ENCODE data around the gene MYADML2.

Gene MYADML2

DNA sequence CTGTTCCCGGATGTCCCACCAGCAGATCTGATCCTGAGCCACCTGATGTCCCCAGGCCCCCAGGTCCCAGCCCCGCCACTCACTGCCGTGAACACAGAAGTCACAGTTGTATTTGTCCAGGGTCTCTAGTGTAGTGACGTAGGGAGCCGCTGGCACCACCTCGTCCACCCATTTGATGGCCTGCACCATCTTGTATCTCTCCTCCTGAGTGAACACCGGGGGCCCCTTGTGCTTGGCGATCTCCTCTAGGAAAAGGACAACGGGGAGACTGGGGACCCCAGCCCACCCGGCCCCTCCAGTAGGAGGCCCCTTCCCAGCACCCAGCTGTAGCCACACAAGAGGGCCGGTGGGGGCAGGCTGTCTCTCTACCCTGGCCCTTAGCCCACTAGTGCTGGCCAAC, 38.2 kb downstream of the MYADML2 start:
- no peak for DNase-seq

GRCh38 chr17:81907219-81908145, 39.6 kb downstream of the MYADML2 start:
- no peak for DNase-seq

- DNase-seq: no peak
Measured at GRCh38 chr17:81906476-81907218, 40.4 kb downstream of the MYADML2 start.

- no peak for DNase-seq
Measured at GRCh38 chr17:81905993-81906392, 41.0 kb downstream of the MYADML2 start.

GRCh38 chr17:81905424-81905875, 41.6 kb downstream of the MYADML2 start:
- DNase-seq: no peak

- no peak for DNase-seq
Measured at GRCh38 chr17:81904600-81905423, 42.2 kb downstream of the MYADML2 start.

DNA sequence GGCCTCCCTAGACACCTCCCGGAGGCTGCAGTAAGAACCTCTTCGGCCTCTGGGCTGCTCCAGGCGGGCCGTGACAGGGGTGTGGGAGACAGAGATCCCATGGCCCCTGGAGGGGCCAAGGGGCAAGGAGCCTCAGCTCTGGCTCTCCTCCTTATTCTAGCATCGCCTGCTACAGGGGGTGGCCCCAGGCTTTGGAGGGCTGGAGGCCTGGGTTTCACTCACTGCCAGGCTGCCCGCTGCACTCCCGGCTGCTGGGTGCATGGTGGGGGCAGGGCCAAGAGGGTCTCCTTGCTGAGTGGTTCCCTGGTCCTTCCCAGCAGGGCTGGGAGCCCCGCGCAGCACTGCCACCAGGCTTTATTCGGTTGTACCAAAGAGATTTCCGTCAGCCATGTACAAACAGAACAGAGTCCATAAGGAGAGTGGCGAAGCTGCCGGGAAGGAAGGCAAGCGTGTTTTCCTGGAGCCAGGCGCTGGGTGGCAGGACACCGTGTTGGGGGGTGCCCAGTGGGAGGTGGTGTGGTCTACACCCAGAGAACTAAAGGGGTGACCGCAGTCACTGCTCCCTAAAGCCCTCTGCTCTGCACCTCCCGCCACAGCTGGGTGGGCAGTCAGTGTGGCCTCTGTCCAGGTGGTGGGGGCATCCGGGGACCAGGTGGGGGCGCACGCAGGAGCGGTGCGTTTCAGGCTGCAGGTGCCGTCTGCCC, 43.0 kb downstream of the MYADML2 start:
- DNase-seq: no peak

DNA sequence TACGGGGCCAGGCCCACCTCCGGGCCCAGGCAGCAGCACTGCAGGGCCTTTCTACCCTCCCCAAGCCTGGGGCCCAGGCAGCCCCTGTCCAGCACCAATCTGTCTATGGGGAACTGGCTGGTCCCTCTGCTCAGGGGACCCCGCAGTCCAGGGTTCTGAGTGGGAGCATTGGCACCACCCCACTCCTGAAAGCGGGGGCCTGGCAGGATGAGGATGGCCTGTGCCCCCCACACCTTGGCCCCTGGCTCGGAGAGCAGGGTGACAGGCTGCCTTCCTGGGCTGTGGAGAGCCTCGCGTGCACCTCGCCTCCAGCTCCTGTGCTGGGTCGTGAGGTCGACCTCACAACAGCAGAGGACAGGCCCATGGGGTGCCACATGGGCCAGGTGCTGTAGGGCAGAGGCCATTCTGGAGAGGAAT, 43.6 kb downstream of the MYADML2 start:
- DNase-seq: no peak

DNA sequence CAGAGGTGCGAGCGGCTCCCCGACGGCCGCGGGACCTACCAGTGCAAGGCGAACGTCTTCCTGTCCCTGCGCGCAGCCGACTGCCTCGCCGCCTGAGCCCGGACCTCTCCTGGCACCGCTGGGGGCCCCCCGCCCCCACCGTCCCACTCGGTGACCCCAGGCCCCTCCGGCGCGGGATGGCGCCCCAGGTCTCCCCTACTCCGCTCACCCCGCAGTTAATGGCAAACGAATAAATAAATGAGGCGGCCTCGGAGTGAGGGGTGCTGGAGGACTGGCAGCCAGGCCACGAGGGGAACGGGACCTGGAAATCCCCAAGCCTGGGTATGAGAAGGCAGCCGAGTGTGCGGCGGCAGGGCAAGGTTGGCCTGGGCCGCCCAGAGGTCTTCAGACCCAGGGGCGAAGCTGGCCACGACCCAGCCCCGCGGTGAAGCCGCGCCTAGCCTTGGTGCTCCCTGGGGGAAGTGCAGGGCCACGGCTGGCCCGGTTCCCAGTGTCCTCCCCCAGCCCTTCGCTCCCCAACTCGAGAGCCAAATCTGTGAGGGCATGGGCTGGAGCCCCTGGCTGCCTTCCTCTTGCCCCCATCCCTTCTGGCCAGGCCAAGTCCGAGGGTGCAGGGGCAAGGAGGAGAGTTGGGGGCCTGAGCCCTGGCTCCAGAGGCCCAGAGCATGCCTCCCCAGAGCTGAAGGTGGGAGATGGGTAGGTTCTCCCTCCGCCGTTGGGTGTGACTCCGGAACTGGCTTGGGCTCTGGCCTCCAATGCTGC, 44.2 kb downstream of the MYADML2 start:
- DNase-seq: no peak

- DNase-seq: no peak
Measured at GRCh38 chr17:81902023-81902652, 44.9 kb downstream of the MYADML2 start, which contains the start of gene NPB. Gene NPB (plus strand): TSS chr17:81902238. CDS start chr17:81902278, 40 bp downstream.

- no peak for DNase-seq
Measured at GRCh38 chr17:81901167-81902022, 45.6 kb downstream of the MYADML2 start.

DNA sequence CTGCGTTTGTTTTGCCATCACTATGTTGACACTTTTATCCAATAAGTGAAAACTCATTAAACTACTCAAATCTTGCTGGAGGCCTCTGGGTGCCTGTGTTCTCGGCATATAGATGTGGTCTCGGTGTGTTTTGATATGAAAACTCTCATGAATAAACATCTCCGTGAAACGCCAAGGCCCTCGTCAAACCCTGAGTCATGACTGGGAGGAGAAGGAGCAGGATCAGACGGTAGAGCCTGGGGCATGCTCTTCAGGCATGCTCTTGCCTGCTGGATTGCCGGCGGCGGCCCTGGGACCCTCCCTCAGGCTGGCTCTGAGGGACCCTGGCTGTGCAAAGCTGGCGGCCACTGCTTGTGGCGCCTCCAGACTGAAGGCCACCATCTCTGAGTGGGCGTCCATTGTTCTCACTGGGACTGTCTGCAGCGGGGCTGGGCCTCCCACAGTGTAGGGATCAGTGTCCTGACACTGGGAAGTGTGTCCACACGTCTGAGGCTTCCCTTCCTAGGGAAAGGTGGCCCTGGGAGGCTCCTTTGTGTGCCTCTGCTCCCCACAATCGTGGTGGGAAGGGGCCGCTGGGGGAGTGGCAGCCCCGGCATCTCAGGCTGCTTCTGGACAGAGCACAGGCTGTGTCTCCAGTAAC, 46.7 kb downstream of the MYADML2 start:
- no peak for DNase-seq

DNA sequence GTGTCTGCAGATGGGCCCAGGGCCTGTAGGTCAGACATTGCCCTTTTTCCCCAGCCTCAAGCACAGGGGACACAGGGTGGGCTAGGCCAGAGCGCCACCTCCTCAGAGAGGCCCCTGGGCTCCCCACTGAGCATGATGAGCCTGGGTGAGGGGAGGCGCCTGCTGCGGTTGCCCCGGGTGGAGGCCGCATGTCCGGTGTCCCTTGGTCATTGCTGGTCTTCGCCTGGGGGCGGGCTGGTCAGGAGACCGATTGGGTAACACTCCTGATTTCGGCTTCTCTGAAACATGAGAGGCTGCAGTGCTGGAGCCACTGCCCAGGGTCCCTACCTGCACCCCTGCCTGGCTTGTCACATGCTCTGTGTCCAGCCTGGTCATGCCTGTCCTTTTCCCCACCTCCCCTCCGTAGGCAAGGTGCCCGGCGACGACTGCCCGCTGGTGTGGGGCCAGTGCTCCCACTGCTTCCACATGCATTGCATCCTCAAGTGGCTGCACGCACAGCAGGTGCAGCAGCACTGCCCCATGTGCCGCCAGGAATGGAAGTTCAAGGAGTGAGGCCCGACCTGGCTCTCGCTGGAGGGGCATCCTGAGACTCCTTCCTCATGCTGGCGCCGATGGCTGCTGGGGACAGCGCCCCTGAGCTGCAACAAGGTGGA, 47.4 kb downstream of the MYADML2 start:
- no peak for DNase-seq

DNA sequence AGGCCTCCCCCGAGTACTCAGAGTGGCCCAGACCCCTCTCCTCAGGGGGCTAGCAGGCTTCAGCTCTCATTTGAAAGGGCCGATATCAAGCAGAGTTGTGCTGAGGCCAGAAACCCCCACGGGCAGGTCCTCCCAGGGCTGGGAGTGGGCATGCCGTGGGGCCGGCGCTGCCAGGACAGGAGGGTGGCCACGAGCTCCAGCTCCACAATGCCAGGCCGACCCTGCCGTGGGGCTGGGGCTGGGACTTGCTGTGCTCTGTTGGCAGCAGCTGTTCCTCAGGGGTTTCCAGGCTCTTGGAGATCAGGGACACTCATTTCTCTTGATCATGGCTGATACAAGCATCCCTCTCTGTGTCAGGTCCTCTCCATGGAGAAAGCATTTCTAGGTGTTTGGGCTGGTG, 48.1 kb downstream of the MYADML2 start:
- no peak for DNase-seq

- peak; percentile 83 for DNase-seq
Measured at GRCh38 chr17:81898029-81898866, 48.8 kb downstream of the MYADML2 start.

DNA sequence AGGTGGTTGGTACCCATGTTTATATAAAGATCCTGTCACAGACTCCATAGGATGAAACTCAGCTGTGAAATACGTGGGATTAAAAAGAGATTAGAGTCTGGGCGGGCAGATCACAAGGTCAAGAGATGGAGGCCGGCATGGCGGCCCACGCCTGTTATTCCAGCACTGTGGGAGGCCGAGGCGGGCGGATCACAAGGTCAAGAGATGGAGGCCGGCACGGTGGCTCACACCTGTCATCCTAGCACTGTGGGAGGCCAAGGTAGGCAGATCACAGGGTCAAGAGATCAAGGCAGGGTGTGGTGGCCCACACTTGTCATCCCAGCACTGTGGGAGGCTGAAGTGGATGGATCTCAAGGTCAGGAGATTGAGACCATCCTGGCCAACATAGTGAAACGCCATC, 51.6 kb downstream of the MYADML2 start:
- DNase-seq: no peak

DNA sequence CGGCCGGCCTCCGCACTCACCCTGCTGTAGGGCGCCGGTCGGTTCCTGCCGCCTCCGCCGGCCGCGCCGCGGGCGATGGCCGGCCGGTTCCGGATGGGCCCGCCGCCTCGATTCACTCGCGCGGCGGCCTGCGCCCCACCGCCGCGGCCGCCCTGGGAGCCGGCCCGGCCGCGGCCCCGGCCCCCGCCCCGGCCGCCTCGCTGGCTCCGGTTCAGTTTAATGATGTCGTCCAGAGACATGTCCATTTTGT, 55.8 kb downstream of the MYADML2 start:
- no peak for DNase-seq
